GM23338 (cell line): ENCODE data around the gene RPS2. TPM values are rescaled to one million over a fixed set of nuclear protein-coding genes. Genes with fewer than 3 reads are reported as not detected.

Source experiments
- ATAC-seq: fragments of 200-7000 bp; cut with Tn5 transposase; 3 replicates; pipeline ENCODE4 v1.9.1; 2020
- DNase-seq: peaks from one replicate; pipeline ENCODE4 v3.0.0-alpha.2; 2015; ENCODE audit warnings: low spot score
- H2AFZ ChIP-seq: fragments of 200-600 bp; sonication (generic); 2 replicates; pipeline ENCODE4 v1.8.0; 2016; ENCODE audit warnings: antibody characterized with exemption, mild to moderate bottlenecking, moderate library complexity
- H3F3A ChIP-seq: fragments of 200-600 bp; sonication (generic); replicated peaks from 2 replicates; pipeline ENCODE4 v1.8.0; 2017; ENCODE audit warnings: antibody characterized with exemption, mixed run types, low read depth
- H3K27ac ChIP-seq: fragments of 200-600 bp; sonication (generic); 2 replicates; pipeline ENCODE4 v1.6.1; 2016; ENCODE audit warnings: low read depth
- H3K27me3 ChIP-seq: fragments of 200-600 bp; sonication (generic); 2 replicates; pipeline ENCODE4 v1.8.0; 2016; ENCODE audit warnings: mild to moderate bottlenecking, mixed run types, moderate library complexity; ENCODE audit not compliant: insufficient read depth
- H3K36me3 ChIP-seq: fragments of 200-600 bp; sonication (generic); 2 replicates; pipeline ENCODE4 v1.8.0; 2016; ENCODE audit warnings: mild to moderate bottlenecking; ENCODE audit not compliant: insufficient read depth
- H3K4me1 ChIP-seq: fragments of 200-600 bp; sonication (generic); 2 replicates; pipeline ENCODE4 v1.8.0; 2016; ENCODE audit warnings: mild to moderate bottlenecking, moderate library complexity; ENCODE audit not compliant: insufficient read depth
- H3K4me2 ChIP-seq: fragments of 200-600 bp; sonication (generic); 2 replicates; pipeline ENCODE4 v1.7.1; 2017; ENCODE audit warnings: mixed run types
- H3K4me3 ChIP-seq: fragments of 200-600 bp; sonication (generic); 2 replicates; pipeline ENCODE4 v1.6.1; 2016; ENCODE audit warnings: mixed run types
- H3K79me2 ChIP-seq: fragments of 200-600 bp; sonication (generic); replicated peaks from 2 replicates; pipeline ENCODE4 v1.8.0; 2017; ENCODE audit warnings: mild to moderate bottlenecking; ENCODE audit not compliant: insufficient read depth
- H3K9me2 ChIP-seq: fragments of 200-600 bp; sonication (generic); 2 replicates; pipeline ENCODE4 v1.8.0; 2017; ENCODE audit not compliant: insufficient read depth
- H4K20me1 ChIP-seq: fragments of 200-600 bp; sonication (generic); replicated peaks from 2 replicates; pipeline ENCODE4 v1.8.0; 2017; ENCODE audit warnings: mild to moderate bottlenecking; ENCODE audit not compliant: insufficient read depth
- H3K27ac Mint-ChIP-seq: 2 replicates; pipeline ENCODE4 v1.8.0; 2020; ENCODE audit warnings: inconsistent platforms, mild to moderate bottlenecking, moderate library complexity, mixed read lengths
- H3K27me3 Mint-ChIP-seq: 3 replicates; pipeline ENCODE4 v1.8.0; 2022; ENCODE audit warnings: low read depth, mild to moderate bottlenecking, moderate library complexity, mixed read lengths, inconsistent platforms; ENCODE audit not compliant: insufficient read depth, poor library complexity
- H3K36me3 Mint-ChIP-seq: 3 replicates; pipeline ENCODE4 v1.8.0; 2021; ENCODE audit warnings: low read depth, mild to moderate bottlenecking, inconsistent platforms, moderate library complexity, mixed read lengths
- H3K4me1 Mint-ChIP-seq: 3 replicates; pipeline ENCODE4 v1.8.0; 2020; ENCODE audit warnings: mild to moderate bottlenecking, inconsistent platforms, mixed read lengths
- H3K4me3 Mint-ChIP-seq: 3 replicates; pipeline ENCODE4 v1.8.0; 2021; ENCODE audit warnings: moderate library complexity, mild to moderate bottlenecking, inconsistent platforms, mixed read lengths
- H3K9me3 Mint-ChIP-seq: 3 replicates; pipeline ENCODE4 v1.8.0; 2020; ENCODE audit warnings: moderate library complexity, mild to moderate bottlenecking, inconsistent platforms, mixed read lengths
- REST ChIP-seq: IDR thresholded peaks from one replicate; pipeline ENCODE4 v1.6.1; 2018; ENCODE audit warnings: antibody characterized with exemption; ENCODE audit not compliant: unreplicated experiment
- ZNF114 ChIP-seq: fragments of 250-450 bp; sonication (Bioruptor Pico); IDR thresholded peaks from 2 replicates; pipeline ENCODE4 v1.5.0; 2020; ENCODE audit warnings: mild to moderate bottlenecking, moderate library complexity
- polyA plus RNA-seq: library from polyadenylated mRNA; unstranded; fragments of >200 nt; fragmentation: Nextera tagmentation; extraction: Ambion mirVana; gene quantifications from 2 replicates; pipeline ENCODE4 v1.2.1, GENCODE V29; 2016
- total RNA-seq: library from RNA; depleted of rRNA; stranded (reverse); fragments of >200 nt; shearing (Covaris generic); gene quantifications from 2 replicates; pipeline ENCODE4 v1.2.3, GENCODE V29; 2014
- TF ChIP-seq, protein P1 (sequence below): IDR thresholded peaks from 2 replicates; pipeline ENCODE4 v1.6.1; 2016; ENCODE audit warnings: antibody characterized with exemption
- TF ChIP-seq, protein P2 (sequence below): fragments of 250-450 bp; sonication (Bioruptor Pico); IDR thresholded peaks from 2 replicates; pipeline ENCODE4 v1.5.0; 2020; ENCODE audit warnings: mild to moderate bottlenecking, moderate library complexity

The RPS2 gene
- total and polyA plus RNA-seq, 2 experiments from 2014 or later: 3,786 to 3,992 TPM

DNA sequence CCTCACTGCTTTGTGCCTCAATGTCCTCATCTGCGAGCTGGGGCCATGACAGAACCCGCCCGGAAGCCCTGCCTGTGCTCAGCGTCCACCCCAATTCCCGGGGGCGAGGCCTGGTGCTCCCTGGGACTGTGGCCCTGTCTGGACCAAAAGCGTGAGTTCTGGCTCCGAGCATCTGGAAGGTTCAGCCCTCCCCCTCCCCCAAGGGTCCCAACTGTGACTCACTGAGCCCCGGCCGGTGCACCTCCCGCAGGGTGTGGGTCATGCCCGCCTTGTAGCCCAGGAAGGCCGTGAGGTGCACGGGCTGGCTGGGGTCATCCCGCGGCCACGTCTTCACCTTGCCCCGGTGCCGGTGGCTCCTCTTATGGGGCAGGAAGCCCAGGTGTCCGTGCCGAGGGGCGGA lies 10.9 kb downstream of the RPS2 start (continued):
- no peak for TF ChIP-seq REST
- TF ChIP-seq, protein P1, sequence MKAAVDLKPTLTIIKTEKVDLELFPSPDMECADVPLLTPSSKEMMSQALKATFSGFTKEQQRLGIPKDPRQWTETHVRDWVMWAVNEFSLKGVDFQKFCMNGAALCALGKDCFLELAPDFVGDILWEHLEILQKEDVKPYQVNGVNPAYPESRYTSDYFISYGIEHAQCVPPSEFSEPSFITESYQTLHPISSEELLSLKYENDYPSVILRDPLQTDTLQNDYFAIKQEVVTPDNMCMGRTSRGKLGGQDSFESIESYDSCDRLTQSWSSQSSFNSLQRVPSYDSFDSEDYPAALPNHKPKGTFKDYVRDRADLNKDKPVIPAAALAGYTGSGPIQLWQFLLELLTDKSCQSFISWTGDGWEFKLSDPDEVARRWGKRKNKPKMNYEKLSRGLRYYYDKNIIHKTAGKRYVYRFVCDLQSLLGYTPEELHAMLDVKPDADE: no peak

GRCh38 chr16:1950559-1950958 lies 14.1 kb downstream of the RPS2 start:
- H3K4me2 ChIP-seq: no peak overlapping the region
- no peak overlapping the region for H3K4me3 Mint-ChIP-seq
- H3K27ac ChIP-seq: no peak overlapping the region

More at GRCh38 chr16:1950559-1950958, 14.1 kb downstream of the RPS2 start:
- H3K27me3 ChIP-seq: no peaks in the 10 kb centered on the region
- H4K20me1 ChIP-seq: no peaks in the 10 kb centered on the region
- no peak for DNase-seq
- TF ChIP-seq, protein P1: no peak
- TF ChIP-seq ZNF114 (CRISPR knock-in tag) (no peak), REST (no peak)
- TF ChIP-seq, protein P2, sequence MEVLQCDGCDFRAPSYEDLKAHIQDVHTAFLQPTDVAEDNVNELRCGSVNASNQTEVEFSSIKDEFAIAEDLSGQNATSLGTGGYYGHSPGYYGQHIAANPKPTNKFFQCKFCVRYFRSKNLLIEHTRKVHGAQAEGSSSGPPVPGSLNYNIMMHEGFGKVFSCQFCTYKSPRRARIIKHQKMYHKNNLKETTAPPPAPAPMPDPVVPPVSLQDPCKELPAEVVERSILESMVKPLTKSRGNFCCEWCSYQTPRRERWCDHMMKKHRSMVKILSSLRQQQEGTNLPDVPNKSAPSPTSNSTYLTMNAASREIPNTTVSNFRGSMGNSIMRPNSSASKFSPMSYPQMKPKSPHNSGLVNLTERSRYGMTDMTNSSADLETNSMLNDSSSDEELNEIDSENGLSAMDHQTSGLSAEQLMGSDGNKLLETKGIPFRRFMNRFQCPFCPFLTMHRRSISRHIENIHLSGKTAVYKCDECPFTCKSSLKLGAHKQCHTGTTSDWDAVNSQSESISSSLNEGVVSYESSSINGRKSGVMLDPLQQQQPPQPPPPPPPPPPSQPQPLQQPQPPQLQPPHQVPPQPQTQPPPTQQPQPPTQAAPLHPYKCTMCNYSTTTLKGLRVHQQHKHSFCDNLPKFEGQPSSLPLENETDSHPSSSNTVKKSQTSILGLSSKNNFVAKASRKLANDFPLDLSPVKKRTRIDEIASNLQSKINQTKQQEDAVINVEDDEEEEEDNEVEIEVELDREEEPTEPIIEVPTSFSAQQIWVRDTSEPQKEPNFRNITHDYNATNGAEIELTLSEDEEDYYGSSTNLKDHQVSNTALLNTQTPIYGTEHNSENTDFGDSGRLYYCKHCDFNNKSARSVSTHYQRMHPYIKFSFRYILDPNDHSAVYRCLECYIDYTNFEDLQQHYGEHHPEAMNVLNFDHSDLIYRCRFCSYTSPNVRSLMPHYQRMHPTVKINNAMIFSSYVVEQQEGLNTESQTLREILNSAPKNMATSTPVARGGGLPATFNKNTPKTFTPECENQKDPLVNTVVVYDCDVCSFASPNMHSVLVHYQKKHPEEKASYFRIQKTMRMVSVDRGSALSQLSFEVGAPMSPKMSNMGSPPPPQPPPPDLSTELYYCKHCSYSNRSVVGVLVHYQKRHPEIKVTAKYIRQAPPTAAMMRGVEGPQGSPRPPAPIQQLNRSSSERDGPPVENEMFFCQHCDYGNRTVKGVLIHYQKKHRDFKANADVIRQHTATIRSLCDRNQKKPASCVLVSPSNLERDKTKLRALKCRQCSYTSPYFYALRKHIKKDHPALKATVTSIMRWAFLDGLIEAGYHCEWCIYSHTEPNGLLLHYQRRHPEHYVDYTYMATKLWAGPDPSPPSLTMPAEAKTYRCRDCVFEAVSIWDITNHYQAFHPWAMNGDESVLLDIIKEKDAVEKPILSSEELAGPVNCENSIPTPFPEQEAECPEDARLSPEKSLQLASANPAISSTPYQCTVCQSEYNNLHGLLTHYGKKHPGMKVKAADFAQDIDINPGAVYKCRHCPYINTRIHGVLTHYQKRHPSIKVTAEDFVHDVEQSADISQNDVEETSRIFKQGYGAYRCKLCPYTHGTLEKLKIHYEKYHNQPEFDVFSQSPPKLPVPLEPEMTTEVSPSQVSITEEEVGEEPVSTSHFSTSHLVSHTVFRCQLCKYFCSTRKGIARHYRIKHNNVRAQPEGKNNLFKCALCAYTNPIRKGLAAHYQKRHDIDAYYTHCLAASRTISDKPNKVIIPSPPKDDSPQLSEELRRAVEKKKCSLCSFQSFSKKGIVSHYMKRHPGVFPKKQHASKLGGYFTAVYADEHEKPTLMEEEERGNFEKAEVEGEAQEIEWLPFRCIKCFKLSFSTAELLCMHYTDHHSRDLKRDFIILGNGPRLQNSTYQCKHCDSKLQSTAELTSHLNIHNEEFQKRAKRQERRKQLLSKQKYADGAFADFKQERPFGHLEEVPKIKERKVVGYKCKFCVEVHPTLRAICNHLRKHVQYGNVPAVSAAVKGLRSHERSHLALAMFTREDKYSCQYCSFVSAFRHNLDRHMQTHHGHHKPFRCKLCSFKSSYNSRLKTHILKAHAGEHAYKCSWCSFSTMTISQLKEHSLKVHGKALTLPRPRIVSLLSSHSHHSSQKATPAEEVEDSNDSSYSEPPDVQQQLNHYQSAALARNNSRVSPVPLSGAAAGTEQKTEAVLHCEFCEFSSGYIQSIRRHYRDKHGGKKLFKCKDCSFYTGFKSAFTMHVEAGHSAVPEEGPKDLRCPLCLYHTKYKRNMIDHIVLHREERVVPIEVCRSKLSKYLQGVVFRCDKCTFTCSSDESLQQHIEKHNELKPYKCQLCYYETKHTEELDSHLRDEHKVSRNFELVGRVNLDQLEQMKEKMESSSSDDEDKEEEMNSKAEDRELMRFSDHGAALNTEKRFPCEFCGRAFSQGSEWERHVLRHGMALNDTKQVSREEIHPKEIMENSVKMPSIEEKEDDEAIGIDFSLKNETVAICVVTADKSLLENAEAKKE (CRISPR knock-in tag): no peak
- no peaks in the 10 kb centered on the region for H3K4me1 ChIP-seq
- Mint-ChIP-seq H3K9me3 (no peaks in the 10 kb centered on the region), H3K4me1 (no peaks in the 10 kb centered on the region; the same call in 2 of the 3 replicates), H3K36me3 (no peaks in the 10 kb centered on the region), H3K27ac (no peak overlapping the region), H3K27me3 (peaks cover 3% of the 10 kb centered on the region)
- no peaks in the 10 kb centered on the region for H3K79me2 ChIP-seq
- H3K36me3 ChIP-seq: no peaks in the 10 kb centered on the region
- H3F3A ChIP-seq: no peaks in the 10 kb centered on the region
- no peak overlapping the region for H3K4me3 ChIP-seq
- no peaks in the 10 kb centered on the region for H3K9me2 ChIP-seq
- no peak overlapping the region for H2AFZ ChIP-seq
- no peak for ATAC-seq
